GM21515 (cell line): ENCODE data around the gene FBN1.

ENCODE experiments used
- ATAC-seq: cut with Tn5 transposase; IDR thresholded peaks from one replicate; pipeline ENCODE4 v1.9.1; 2021; ENCODE audit not compliant: unreplicated experiment

The FBN1 gene

DNA sequence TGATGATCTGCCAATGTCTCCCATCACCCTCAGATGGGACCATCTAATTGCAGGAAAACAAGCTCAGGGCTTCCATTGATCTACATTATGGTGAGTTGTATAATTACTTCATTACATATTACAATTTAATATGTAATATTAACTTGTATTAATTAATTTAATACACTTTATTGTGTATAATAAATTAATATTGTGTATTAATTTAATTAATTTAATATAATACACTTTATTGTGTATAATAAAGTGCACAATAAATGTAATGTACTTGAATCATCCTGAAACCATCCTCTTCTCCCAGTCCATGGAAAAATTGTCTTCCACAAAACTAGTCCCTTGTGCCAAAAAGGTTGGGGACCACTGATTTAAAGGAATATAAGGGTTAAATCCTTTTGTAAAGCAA is 123.4 kb downstream of the FBN1 start:
- no peak for ATAC-seq

DNA sequence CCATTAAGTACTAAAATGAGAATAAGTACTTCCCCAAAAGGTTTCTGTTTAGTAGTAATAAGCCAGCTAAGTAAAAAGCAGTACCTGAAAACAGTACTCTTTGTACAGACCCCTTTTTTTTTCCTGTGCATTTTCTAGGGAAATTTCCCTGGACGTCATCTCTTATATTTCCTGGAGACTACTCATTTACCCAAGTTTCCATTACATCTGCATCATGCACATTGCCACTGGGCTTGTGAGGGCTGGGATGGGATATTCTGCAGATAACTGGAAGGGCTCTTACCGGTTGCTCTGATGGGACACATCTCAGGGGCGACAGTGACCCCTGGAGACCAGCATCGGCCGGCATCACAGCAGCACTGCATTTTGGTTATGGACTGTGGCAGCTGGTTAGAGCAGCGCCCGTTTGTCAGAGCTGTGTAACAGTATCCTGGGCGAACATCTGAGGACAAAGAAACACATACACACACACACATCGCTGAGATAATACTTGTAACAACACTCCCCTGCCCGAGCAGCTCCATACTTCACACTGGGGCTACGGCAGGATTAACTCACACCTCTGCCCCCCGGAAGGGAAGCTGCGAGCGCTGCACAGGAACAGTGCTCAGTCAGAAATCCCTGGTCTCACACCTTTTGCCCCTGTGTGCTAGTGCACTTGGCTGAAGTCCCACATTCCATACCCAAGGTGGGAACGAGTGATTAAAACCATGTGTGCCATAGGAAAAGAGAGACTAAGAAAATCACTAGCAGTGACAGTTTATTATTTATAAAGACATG is 124.9 kb downstream of the FBN1 start:
- no peak for ATAC-seq

DNA sequence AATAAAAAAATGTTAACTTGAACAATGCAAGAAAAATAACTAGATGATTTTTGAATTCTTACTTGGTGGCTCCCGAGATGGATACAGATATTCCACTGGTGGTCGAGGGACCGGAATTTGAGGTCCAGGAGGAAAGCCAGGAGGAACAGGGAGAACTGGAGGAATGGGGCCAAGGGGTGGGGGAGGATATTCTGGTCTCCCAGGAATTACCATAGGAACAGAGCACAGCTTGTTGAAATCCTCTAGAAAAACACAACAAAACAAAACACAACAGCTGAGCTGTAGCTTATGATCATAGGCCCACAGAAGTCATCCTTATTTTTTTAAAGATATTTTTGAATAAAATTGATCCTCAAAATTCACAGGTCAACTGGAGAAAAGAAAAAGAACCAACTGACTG is 129.4 kb downstream of the FBN1 start:
- ATAC-seq = no peak

DNA sequence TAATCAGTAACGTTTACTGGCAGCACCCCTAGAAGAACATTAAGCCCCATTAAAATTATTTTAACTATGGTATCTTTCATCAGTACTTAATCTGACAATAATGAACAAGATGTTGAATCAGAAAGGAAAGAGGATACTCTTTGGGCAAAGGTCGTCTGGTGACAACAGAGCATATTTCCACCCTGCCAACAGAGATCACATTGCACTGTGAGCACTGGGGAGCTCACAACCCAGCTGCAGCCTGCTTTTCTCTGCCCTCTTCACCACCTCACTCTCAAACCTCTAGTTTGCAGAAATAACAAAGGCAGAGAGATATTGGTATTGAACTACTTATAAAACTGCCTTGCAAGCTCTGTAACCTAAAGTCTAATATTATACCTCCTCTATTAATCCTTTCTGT is 130.0 kb downstream of the FBN1 start:
- ATAC-seq = no peak

DNA sequence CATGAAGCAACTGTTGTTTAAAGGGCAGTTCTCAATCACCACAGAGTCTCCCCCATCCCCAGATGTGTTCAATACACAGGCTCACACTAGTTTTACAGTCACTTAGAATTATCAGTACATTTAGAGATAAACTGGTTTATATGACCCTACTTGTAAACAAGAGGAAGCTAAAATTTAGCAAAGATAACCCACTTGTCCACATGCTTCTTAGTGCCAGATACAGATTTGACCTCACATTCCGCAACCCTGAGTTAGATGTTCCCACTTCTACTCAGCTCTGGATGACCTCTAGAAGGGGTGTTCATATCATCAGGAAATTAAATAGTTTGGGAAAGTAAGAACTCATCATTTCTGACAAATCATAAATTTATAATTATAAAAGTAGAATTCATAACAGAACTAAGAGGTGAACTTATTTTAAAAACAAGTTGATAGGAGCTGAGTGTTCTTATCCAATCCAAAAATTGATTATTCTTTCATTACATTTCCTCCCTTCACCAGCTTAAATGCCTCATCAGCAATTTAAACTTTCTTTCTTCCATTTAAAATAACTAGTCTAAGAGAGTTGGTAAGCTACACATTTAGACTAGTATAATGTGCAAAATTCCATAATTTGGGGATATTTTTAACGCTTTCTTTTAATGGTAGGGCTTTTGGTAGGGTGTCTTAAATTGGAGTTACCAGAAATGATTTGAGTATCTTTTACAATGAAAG is 131.2 kb downstream of the FBN1 start:
- ATAC-seq = no peak

DNA sequence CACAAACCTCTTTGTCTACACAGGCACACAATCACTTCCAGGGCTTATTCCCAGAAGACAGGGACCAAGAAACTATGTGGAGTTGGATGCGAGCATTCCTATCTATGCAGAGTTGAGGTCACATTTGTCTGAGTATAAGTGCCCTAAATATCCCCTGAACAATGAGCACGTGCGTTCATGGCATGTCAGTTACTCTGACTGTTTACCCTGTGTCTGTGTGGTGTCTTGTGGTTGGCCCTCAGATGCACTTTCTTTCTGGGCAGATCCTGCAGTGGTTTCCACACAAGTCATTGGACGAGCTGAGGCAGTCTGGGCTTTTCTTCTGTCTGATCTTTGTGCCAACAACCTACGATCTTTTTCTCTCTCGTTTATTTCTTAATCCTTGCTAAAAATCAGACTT is 134.5 kb downstream of the FBN1 start:
- no peak for ATAC-seq

DNA sequence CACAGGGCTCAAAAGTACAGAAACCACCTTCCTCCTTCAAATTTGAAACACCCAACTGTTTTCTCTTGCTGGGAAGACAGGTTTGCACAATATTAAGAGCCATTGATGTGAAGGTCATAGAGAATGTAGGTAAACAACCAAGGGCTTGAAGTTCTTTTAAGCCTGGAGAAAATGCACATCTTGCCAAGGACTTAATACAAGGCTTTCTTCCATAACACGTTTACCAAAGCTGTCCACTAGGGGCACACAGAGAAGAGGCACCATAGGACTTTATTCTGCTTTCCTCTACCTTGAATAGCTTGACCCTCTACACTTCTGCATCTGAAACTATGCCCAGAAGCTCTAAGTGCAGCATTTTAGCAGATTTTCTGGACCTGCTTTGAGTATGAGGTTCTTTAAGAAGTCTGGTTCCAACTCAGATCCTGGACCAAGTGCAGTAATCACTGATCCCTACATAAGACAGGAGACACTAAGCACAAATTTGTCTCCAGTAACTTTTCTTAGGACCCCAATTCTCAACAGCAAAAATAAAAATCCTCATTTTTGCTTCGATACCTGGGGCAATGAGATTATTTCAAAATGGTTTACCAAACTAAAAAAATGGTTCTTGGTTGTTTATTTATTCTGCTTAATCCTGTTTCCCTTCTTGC is 138.0 kb downstream of the FBN1 start:
- ATAC-seq = peak; percentile 88

DNA sequence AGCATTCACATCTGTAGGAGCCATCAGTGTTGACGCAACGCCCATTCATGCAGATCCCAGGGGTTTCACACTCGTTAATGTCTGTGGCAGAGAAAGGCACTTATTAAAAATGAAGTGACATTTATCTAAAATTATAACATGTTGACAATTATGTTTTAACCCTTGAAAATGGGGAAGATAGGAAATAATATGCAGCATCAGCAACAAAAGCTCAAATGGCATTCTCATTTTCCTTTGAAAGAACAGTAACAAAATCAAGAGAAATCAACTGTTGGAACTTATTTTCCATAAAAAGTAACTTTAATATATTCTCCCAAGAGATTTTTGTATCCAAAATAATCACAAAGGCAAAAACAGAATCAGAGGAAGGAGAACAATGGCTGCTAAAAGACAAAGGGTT is 140.4 kb downstream of the FBN1 start:
- no peak for ATAC-seq

DNA sequence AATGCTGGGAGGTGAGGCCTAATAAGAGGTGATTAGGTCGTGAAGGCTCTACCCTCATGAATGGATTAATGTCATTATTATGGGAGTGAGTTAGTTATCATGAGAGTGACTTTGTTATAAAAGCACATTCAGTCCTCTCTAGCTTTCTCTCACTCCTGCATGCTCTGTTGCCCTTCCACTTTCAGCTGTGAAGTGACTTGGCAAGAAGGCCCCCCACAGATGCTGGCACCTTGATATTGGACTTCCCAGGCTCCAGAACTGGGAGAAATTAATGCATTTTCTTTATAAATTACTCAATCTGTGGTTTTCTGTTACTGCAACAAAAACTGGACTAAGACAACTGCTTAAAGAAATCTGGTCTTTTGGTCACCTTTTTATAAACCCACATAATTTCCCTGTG is 144.3 kb downstream of the FBN1 start:
- ATAC-seq = no peak

DNA sequence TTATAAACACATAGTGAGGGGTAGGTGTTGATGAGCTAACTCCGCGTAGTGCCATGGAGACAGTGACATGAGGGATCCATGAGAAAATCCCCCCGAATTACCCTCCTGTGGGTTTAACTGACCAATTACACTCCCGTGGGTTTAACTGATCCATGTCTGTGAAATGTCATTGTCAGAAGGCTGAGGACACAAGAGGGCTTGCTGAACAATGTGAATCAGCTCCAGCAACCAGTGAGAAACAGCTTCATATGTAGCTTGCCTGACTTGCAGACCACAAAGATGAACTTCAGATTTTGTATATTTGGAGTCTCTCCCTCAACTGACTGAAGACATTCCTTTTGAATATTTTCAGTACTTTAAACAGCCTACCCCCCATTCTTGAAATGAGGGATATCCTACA is 144.9 kb downstream of the FBN1 start:
- ATAC-seq = no peak

DNA sequence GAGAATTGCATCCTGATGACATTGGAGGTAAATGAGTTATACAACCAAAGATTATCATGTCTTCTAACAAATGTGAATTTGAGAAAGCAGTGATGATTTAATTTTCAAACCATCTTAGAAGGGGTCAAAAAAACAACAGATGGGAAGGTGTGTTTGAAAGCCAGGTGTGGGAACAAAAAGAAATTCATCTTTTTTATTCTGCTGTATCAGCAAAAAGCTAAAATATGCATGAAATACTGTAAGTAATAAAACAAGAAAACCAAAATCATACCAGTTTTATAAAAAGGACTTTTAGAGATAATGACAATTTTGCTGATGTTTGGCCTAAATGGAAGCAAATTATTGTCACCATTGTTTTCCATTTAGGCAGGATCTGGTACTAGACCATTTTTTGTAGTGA is 145.5 kb downstream of the FBN1 start:
- ATAC-seq = no peak

DNA sequence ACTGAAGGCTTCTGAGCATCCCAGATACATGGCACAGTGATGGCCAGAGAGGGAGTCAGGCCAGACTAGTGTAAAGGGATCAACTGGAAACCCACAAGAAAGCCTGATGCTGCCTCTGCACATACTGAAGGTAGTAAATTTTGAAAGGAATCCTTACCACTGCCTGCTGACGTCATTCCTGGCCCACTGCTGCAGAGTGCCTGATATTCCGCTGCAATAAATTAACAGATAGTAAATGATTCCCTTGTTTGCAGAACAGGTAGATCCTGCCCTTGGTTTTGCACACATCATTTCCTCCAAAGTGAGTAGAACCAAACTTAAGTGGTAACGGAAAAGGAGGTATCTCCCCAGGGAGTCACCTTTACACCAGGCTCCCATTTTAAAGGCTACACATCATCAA is 146.7 kb downstream of the FBN1 start:
- no peak for ATAC-seq

DNA sequence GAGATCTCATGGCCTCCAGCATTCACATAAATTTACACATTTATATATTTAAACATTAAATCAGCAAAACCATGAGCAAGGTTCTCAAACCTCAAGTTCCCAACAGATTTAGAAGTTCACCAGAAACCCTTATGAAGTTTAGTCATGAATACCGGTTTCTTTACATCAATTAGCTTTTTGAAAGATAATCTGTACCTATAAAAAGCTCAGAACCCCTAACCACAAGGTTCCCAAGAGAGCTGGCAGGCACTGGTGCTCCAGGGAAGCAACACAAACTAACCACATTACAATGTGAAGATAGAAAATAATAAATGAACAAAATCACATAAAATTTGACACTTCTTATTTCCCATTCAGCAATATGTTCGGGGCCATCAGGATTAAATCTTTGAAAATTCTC is 150.9 kb downstream of the FBN1 start:
- ATAC-seq = no peak

DNA sequence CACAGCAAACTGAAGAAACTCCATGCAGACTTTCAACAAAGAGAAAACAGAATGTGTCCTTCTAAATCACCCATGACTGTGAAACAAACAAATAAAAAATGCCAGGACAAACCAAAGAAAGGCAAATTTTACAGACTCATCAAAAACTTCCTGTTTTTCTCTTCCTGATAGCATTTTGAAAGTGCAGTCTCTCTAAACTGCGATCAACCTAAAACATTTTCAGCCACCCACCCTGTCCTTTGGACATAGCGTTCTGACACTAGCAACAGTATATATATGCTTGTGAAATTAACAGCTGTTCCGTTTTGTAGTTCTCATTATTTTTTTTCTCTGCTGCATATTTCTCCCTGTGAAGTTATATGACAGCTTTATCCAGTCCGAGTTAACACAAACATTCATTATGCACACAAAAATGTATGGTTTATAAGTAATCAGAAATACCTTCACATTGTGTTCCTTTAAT is 151.7 kb downstream of the FBN1 start:
- ATAC-seq = no peak

DNA sequence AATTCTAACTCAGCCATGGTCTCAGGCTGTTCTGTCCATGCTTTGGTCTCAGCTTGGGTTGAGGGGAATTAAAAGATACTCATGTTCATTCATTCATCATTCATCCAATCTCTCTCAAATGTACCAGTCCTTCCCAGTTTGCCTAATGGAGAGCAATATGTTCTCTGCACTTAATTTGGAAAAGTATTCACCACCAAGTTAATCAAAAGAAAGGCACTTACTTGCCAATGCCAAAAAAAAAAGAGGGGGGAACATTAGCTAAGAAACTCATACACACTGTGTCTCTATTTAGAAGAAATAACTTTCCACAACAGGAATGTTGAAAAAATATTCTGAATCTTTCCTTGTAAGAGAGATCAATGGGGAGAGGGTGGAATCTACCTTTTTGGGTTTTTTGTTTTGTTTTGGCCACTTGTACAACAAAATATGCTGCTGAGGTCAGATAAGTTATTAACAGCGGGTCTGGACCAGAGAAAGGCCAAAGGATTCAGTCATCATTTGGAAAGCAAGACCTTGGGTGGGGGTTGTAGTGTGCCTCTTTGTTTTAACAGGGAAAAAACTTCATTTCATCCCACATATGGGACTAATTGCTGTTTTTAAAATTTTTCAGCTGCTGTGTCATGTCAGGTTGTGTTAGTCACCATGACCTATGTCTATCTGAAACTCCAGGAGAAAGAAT is 152.3 kb downstream of the FBN1 start:
- no peak for ATAC-seq

DNA sequence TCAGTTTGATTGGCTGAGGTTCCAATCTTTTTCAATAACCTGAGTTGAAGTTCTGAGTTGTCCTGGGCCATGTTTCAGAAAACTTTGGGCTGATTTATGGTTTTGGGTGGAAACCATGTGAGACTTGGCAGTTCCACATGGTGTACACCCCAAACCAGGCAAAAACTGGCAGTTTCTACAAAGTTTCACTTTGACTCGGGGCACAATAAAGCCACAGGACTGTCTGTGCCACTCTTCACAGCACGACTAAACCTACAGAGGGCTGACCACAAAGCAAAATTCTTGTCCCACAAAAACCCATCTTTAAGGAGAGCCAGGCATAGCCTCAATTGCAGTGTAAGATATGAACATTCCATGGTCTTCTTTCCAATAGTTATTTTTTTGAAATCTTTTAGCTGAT is 159.3 kb downstream of the FBN1 start:
- no peak for ATAC-seq

DNA sequence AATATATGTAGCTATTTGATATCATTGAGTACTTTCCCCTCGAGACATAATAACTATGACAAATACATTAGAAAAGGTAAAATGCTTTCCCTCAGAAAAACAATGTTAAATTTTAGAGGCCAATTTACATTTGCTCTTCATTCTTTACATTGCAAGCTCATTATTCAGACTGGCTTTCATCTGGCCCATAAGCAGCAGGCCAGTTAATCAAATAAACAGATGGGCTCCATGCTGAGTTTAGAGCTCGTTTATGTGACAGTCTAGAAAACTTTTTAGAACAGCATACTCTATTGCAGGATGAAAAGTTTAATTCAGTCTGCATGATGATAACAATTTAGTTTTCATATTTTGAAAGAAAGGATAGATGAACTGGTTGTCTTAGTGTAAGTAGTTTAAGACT is 163.7 kb downstream of the FBN1 start:
- ATAC-seq = no peak

DNA sequence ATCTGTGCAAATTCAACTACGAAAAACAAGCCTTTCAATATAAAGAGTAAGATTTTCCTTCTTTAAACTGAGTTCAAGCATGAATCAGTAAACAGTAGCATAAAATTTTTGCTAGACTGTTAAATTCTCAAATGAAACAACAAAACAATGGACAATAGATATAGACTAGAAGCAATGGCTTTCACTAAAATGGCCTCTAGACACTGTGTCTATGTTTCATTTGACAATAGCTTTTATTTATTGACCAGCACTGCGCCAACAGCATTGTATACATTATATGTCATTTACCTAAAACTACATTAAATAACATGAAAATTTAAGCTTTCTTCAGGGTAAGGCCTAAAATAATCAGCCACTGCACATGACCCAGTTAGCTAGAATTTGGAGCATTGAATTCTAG is 165.8 kb downstream of the FBN1 start:
- ATAC-seq = no peak

DNA sequence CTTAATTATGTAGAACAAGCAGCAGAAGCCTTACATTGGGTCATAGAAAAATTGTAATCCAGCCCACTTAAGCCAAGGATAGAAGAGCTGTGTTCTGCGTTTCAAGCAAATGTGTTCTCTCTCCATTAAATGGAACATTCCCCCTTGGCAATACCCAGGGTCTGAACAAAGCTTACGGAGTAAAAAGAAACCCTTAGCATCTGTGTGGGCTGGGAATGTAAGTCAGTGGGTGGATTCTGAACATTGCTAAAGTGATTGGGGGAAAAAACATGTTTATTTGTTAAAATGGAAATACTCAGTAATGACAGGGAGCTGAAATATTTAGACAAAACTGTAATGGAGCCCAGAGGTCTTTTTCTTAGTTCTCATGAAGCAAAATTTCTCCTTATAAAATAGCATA is 166.9 kb downstream of the FBN1 start:
- no peak for ATAC-seq

DNA sequence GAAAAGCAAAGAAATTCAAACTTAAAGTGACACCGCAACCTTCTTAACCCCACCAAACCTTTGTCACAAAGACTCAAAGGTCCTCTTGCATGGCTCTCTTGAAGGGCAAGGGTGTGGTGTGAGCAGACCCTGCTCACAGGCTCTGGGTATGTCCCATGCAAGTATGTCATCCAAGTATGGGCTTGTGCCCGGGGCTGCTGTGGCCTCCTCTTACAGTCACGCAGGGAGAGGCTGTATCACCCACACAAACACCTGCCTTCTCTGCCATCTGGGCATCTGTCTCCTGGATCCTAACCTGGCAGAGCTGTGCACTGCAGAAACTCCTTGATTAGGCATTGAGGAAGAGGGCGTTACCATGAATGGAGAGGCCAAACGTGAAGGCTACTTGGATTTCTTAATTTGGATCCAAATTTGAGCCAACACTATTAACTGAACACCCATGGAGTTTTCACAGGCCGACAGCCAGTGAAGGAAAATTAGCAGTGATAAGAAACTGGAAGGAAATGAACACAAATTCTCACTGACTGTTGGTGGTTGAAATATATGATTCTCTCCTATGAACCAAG is 167.6 kb downstream of the FBN1 start:
- ATAC-seq = no peak
